ENCODE data around the gene DGKZ.
"Not testable (repeated sequence)": the region's sequence is repeated elsewhere in the genome, so short reads cannot be mapped to it uniquely, and the experiment has no call there.

Gene DGKZ

DNA sequence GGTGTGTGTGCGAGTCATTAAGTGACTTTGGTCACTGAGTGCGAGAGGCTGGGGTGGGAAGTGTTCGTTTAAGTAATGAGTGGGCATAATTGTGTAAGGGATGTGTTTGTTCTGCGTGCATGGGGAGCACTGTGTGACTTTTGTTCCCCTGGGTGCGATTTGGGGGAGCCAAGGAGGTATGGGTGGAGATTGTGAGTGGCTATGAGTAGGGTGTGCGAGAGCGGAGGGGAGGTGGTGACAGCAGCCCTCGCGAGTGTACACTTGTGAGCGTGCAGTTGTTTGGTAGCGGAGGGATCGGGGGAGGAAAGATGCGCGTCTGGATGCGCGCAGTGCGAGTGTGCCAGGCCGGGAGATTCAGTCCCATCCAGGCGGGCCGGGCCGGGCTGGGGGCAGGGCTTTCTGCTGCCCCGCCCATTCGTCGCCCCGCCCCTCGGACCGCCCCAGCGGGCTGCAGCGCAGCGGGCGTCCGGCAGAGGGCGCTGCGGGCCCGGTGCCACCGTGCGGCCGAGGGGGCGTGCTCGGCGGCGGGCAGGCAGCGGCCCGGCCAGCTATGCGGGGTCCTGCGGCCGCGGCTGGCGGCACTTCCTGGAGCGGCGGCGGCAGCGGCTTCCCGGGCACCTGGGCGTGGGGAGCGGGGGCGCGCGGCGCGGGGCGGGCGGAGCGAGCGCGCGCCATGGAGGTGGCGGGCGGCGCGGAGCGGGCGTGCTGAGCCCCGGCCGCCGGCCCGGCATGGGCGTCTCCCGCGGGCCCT lies at the start of gene DGKZ:
Gene DGKZ, plus strand, starts transcription at position 578 of the 751 bp plus-strand sequence. CDS start 197 bp downstream, outside the sequence.
- DNase-seq: peak in 55 of 56 donors; percentile 34 to 93 (median 77)

DNA sequence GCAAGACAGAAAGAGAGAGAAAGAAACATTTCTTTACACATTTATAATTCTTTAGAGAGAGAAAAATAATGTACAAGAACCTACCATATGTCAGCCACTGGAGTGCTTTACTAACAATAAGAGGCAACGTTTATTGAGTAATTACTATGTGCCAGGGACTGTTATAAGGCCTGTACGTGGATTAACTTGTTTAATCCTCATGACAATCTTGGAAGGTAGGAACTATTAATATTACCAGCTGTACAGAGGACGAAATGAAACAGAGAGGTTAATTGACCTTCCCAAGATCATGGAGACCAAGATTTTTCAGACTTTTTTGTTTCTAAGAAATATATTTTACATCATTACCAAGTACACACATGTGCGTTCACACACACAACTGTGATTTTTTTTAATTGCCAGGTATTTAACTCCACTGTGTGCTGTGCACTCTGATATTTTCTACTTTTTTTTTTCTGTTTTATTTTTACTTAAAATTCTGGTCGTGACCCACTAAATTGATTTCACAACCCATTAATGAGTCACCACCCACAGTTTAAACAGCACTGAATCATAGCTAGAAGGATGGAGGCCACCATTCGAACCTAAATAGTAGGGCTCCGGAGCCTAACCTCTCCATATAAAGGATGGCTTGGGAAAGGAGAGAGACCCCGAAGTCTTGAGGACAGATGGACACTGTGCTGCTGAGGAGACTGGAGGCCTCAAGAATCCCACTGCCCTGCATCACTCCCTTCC lies 48.4 kb upstream of the DGKZ start:
- DNase-seq: no peak

GRCh38 chr11:46299451-46299961 lies 47.8 kb upstream of the DGKZ start:
- no peak for DNase-seq

DNA sequence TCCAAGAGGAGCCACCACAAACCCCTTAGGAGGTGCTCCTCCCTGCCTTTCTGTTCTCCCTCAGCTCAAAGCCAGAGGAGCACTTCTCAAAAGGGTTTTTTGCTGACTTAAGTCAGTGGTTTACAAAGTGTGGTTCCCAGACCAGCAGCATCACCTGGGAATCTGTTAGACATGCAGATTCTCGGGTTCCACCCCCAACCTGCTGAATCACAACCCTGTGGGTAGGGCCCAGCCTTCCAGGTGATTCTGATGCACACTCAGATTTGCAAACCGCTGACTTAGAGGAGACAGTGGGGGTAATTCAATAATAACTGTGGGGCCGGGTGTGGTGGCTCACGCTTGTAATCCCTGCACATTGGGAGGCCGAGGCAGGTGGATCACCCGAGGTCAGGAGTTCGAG lies 47.0 kb upstream of the DGKZ start:
- peak in 6 of 56 donors; percentile 15 to 29 (median 22) for DNase-seq

DNA sequence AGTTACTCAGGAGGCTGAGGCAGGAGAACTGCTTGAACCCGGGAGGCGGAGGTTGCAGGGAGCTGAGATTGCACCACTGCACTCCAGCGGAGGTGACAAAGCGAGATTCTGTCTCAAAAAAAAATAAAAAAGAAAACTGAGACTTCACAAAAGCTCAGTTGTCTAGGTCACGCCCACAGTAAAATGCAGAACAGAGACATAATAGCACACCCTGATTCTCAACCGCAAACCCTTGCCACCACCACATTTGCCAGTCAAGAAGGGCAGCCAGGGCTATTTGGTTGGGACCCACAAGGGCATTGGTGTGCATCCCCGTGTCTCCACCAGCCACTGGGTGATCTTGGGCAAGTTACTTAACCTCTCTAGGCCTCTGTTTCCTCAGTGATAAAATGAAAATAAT lies 44.4 kb upstream of the DGKZ start:
- no peak for DNase-seq

GRCh38 chr11:46304036-46304435 lies 43.2 kb upstream of the DGKZ start:
- DNase-seq: not testable (repeated sequence)

GRCh38 chr11:46304605-46305179 lies 42.6 kb upstream of the DGKZ start:
- no peak for DNase-seq

DNA sequence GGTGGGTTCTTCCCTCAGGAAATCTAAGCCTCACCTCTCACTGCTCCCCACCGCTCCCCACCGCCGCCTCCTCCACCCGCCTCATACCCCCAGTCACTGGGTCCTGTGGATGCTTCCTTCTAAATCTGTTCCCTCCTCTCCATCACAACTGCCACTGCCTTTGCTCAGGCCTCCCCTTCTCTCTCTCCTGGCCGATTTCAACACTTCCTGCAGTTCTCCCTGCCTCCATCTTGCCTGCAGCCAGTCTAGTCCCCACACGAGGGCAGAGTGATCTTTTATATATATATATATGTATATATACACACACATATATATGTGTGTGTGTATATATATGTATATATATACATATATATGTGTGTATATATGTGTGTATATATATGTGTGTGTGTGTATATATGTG lies 42.0 kb upstream of the DGKZ start:
- DNase-seq: no peak

DNA sequence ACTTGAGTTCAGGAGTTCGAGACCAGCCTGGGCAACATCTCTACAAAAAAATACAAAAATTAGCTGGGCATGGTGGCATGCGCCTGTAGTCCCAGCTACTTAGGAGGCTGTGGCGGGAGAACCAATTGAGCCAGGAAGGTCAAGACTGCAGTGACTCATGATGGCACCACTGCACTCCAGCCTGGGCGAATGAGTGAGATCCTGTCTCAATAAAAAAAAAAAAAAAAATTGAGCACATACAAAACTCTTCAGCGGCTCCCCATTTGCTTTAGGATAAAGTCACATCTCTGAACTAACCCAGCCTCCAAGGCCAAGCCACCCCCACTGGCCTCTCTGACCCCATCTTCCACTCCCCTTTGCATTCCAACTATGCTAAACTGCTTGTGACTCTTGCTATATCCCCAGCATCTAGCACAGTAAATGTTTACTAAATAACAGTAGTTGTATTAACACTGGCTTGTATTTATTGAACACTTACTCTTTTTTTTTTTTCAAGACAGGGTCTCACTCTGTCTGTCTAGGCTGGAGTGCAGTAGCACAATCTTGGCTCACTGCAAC lies 40.9 kb upstream of the DGKZ start:
- DNase-seq: no peak

- no peak for DNase-seq
Measured at GRCh38 chr11:46307369-46307768, 39.9 kb upstream of the DGKZ start.

- no peak for DNase-seq
Measured at GRCh38 chr11:46307785-46308341, 39.4 kb upstream of the DGKZ start.

- peak in 46 of 56 donors; percentile 8 to 80 (median 36) for DNase-seq
Measured at GRCh38 chr11:46308631-46309419, 38.4 kb upstream of the DGKZ start.

- DNase-seq: no peak
Measured at GRCh38 chr11:46309814-46310259, 37.4 kb upstream of the DGKZ start.

GRCh38 chr11:46315033-46315738 lies 32.1 kb upstream of the DGKZ start:
- peak in 25 of 56 donors; percentile 8 to 80 (median 29) for DNase-seq

DNA sequence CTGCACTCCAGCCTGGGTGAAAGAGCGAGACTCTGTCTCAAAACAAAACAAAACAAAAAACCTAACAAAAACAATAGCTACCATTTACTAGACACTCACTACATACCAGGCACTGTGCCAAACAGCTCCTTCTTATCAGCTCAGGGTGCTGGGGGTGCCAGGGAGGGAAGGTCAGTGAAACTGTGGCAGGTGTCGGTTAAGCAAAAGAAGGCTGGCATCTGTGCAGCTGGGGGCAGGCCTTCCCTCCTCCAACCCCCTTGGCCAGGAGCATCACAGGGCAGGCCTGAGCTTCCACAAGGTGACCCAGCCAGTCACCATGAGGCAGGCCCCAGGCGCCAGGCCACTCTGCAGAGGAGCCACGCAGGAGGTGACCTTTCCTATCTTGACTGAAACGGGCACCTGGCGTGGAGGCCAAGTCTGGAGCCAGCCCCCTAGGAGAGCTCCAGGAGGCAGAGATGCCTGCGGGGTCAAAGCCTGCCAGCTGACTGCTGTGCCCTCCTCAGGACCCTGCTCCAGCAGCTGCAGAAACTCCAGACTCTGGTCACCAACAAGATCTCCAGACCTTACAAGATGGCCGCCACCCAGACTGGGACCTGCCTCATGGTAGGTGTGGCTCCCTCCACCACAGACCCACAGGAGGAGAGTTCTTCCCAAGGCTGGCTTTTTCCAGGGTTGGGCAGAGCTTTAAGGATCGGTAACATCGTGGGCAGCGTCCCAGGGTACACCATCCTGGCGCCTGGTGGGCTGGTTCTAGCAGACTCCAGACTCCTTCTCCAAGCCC lies 31.3 kb upstream of the DGKZ start:
- DNase-seq: no peak

DNA sequence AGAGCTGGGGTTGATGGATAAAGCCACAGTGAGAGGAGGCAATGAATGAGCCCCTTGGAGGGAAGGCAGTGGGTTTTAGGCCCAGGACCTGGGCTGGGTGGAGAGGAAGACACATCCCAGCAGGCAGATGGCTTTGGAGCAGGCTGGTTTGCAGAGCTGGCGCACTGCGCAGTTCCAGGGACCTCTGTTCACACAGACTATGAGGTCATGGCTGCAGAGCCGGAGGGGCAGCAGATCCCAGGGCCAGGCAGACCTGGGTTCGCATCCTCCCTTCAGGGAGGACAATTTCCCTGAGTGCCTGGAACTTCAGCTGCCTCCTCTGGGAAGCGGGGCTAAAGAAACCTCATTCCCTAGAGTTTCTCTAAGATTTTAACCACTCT lies 28.2 kb upstream of the DGKZ start:
- DNase-seq: no peak

DNA sequence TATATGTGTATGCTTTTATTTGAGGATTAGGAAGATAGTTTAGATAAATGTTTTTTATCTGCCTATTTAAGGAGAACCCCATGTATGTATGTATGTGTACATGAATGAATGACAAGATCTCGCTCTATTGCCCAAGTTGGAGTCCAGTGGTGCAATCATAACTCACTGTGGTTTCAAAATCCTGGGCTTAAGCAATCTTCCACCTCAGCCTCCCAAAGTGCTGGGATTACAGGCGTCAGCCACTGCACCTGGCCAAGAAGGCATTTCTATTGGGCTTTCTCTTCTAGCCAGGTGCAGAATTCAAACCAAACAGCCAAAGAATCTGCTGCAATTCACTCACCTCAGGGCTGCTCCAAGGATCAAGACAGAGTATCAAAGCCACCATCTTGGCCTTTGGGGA lies 25.5 kb upstream of the DGKZ start:
- DNase-seq: no peak

DNA sequence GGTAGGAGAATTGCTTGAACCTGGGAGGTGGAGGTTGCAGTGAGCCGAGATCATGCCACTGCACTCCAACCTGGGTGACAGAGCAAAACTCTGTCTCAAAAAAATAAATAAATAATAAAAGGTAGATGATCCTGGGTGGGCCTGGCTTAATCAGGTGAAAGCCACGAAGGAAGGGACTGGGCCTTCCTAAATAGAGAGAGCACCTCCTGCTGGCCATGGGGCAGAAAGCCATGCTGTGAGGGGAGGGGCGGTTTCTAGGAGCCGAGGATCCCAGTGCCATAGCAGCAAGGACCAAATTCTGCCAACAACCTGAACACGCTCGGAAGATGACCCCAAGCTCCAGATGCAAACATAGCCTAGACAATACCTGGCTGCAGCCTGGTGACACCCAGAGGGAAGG lies 24.5 kb upstream of the DGKZ start:
- no peak for DNase-seq

GRCh38 chr11:46326813-46327416 lies 20.3 kb upstream of the DGKZ start:
- DNase-seq: no peak

Data from nucleus accumbens (tissue), 56 donors.